GM21737 (cell line): ENCODE data around the gene IBA57.

Source experiments
- ATAC-seq: cut with Tn5 transposase; IDR thresholded peaks from one replicate; pipeline ENCODE4 v1.9.1; 2021; ENCODE audit warnings: mild to moderate bottlenecking, moderate library complexity; ENCODE audit not compliant: unreplicated experiment

Gene IBA57

GRCh38 chr1:228155596-228156514 lies 9.7 kb upstream of the IBA57 start:
- no peak for ATAC-seq

- no peak for ATAC-seq
These were observed 9.1 kb upstream of the IBA57 start for GRCh38 chr1:228156515-228156881.

GRCh38 chr1:228156941-228157728 lies 8.5 kb upstream of the IBA57 start:
- no peak for ATAC-seq

GRCh38 chr1:228157729-228158126 lies 7.9 kb upstream of the IBA57 start:
- no peak for ATAC-seq

GRCh38 chr1:228158151-228159007 lies 7.2 kb upstream of the IBA57 start:
- ATAC-seq, result no peak

- ATAC-seq, result no peak
These were observed 6.5 kb upstream of the IBA57 start for GRCh38 chr1:228159008-228159665.

GRCh38 chr1:228160201-228160761 lies 5.3 kb upstream of the IBA57 start:
- ATAC-seq, result no peak

GRCh38 chr1:228161362-228161761 lies 4.2 kb upstream of the IBA57 start:
- no peak for ATAC-seq

- ATAC-seq, result no peak
These were observed 3.7 kb upstream of the IBA57 start for GRCh38 chr1:228161866-228162265.

GRCh38 chr1:228162286-228163006 lies 3.2 kb upstream of the IBA57 start:
- ATAC-seq, result no peak

- no peak for ATAC-seq
These were observed 2.4 kb upstream of the IBA57 start for GRCh38 chr1:228163007-228163753.

- no peak for ATAC-seq
These were observed 1.7 kb upstream of the IBA57 start for GRCh38 chr1:228163776-228164519.

- no peak for ATAC-seq
These were observed 838 bp upstream of the IBA57 start for GRCh38 chr1:228164561-228165371.

GRCh38 chr1:228166170-228166936 lies 749 bp downstream of the IBA57 start:
- ATAC-seq, result peak; percentile 8

- ATAC-seq, result no peak
These were observed 3.1 kb downstream of the IBA57 start for GRCh38 chr1:228168563-228169270.

GRCh38 chr1:228169345-228169744 lies 3.7 kb downstream of the IBA57 start:
- no peak for ATAC-seq
